WTC11 (cell line): ENCODE measurements around the gene COL4A1.

Experiments
- ATF2 ChIP-seq: sonication (generic); formaldehyde crosslinking; IDR thresholded peaks from 2 replicates; pipeline ENCODE4 v1.8.1; 2022; ENCODE audit warnings: low read depth, missing genetic modification reagents, borderline replicate concordance
- CTCF ChIP-seq: fragments of 200-600 bp; IDR thresholded peaks from 2 replicates; pipeline ENCODE4 v1.8.0; 2022; ENCODE audit warnings: antibody characterized with exemption
- ELF4 ChIP-seq: sonication (generic); formaldehyde crosslinking; IDR thresholded peaks from 2 replicates; pipeline ENCODE4 v1.8.1; 2022; ENCODE audit warnings: low read depth, mild to moderate bottlenecking, moderate library complexity, missing genetic modification reagents
- FOXP1 ChIP-seq: sonication (generic); formaldehyde crosslinking; IDR thresholded peaks from 2 replicates; pipeline ENCODE4 v1.8.0; 2022; ENCODE audit warnings: missing genetic modification reagents, mild to moderate bottlenecking, moderate library complexity, borderline replicate concordance
- JUN ChIP-seq: sonication (generic); formaldehyde crosslinking; IDR thresholded peaks from 2 replicates; pipeline ENCODE4 v1.8.0; 2023; ENCODE audit warnings: mild to moderate bottlenecking, missing genetic modification reagents
- MAX ChIP-seq: sonication (generic); formaldehyde crosslinking; IDR thresholded peaks from 2 replicates; pipeline ENCODE4 v1.8.0; 2022; ENCODE audit warnings: mild to moderate bottlenecking, missing genetic modification reagents
- PRRX2 ChIP-seq: fragments of 250-450 bp; sonication (Bioruptor Pico); IDR thresholded peaks from 2 replicates; pipeline ENCODE4 v1.8.0; 2021; ENCODE audit warnings: mild to moderate bottlenecking

- TF ChIP-seq MAX (CRISPR knock-in tag) (no peak), JUN (CRISPR knock-in tag) (no peak), ELF4 (no peak), ATF2 (CRISPR knock-in tag) (no peak), CTCF (no peak), FOXP1 (no peak), PRRX2 (no peak)
Observed at GRCh38 chr13:110233181-110233950, 73.6 kb downstream of the COL4A1 start.
